Sigmoid colon (tissue), 3 donors: ENCODE data around the gene FOSL2.

Experiments used
- CTCF ChIP-seq, 4 experiments: fragments of 450-650 bp in 3 of 4; fragments of 200-600 bp in 1 of 4; IDR thresholded peaks; one replicate each; pipeline ENCODE4 v1.5.1; 2016 to 2019; ENCODE audit warnings: antibody characterized with exemption in 4 of 4, mild to moderate bottlenecking in 3 of 4, moderate library complexity in 2 of 4
- POLR2A ChIP-seq, 2 donors: fragments of 450-650 bp; IDR thresholded peaks; one replicate each; pipeline ENCODE4 v1.6.1; 2016; ENCODE audit warnings: antibody characterized with exemption in 2 of 2, mild to moderate bottlenecking in 2 of 2, moderate library complexity in 2 of 2

GRCh38 chr2:28427741-28428415, 35.2 kb downstream of the FOSL2 start:
- no peak for TF ChIP-seq CTCF (IDR thresholded peaks at IDR 0.05)
- no peak for TF ChIP-seq POLR2A (IDR thresholded peaks at IDR 0.05)
